HG03571 (cell line): ENCODE data around the gene BNC2.

Source experiments
- ATAC-seq: cut with Tn5 transposase; IDR thresholded peaks from one replicate; pipeline ENCODE4 v1.9.1; 2021; ENCODE audit not compliant: unreplicated experiment

Gene BNC2

DNA sequence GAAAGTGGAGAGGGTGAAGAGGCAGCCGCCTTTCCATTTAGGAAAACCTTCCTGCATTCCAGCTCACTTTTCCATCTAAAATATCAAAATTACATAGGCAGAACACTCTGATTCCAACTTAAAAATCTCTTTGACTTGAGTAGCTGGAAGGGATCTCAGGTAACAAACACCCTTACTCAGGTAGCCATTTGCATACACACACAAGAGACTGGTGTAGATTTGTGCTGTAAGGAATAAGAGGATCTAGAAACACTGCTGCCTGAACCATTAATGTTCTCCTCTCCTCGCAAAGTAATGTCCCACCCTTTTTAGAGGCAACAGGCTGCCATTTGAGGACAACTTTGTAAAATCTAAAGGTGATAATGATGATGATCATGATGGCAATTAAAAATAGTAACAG, 53.5 kb downstream of the BNC2 start:
- no peak for ATAC-seq

DNA sequence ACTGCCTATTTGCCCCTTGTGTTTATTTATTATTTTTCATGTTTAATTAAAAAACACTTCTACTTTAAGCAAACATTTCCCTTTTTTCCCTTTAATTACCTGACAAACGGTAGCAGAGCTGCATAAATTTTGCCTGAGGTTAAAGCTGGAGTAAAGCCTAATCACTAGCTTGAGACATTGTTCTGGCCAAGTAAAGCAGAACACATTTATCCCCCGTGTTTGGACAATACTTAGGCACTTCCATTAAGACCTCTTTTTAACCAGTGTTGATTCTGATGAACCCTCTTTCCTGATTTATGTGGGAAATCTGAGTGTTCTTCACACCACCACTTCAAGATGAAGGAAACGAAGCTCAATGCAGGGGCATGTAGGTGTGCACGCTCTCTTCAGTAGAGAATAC, 54.5 kb downstream of the BNC2 start:
- no peak for ATAC-seq

- no peak for ATAC-seq
These were observed 55.4 kb downstream of the BNC2 start for GRCh38 chr9:16815079-16815478.

DNA sequence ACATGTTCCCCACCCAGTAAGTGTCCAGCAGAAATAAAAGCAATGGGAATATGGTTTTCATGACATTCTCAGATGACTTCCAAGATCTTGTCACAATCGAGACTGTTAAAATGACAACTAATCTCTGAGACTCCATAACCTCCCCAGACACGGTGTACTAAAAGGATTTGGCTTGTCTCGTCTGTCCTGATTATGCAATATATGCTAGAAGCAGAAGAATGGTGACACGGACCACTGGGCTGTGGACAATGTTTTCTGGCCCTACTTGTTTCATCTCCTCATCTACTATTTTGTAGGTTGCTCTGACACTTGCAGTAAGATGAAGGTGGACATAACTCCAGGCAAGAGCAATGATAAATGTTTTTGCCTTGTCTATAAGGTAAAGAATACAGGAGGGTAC, 56.6 kb downstream of the BNC2 start:
- no peak for ATAC-seq

DNA sequence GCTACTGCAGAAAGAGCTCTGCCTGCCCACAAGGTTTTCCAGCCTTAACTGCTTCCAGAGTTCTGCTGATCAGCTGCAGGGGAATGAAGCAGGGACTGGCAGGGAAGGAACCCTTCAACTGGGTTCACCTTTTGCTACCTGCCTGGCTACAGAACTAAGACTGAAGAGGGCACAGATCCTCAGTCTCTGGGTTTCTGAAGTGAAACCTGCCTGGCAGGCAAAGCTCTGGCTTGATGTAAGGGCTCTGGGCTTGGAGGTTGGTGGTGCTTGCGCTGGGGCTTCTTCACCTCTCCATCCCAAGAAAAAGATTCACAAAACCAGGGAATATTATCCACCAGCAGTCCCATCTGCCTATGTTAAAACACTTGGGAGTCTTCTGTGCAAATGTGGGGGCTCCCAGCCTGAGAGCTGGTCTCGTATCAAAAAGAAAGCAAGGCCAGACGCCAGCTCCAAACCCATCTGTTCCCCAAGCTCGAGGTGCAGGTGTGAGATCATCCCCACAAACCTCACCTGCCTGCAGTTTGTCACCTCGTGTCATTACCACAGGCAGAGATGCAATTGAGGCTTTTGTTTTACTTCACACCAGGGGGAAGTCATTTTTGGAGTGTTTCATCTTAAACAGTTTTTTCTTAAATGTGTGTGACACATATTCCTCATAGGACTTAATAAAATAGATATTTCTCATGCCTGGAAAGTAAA, 58.3 kb downstream of the BNC2 start:
- ATAC-seq = no peak

- no peak for ATAC-seq
These were observed 60.4 kb downstream of the BNC2 start for GRCh38 chr9:16809912-16810610.

- ATAC-seq = no peak
These were observed 63.8 kb downstream of the BNC2 start for GRCh38 chr9:16806674-16807073.

DNA sequence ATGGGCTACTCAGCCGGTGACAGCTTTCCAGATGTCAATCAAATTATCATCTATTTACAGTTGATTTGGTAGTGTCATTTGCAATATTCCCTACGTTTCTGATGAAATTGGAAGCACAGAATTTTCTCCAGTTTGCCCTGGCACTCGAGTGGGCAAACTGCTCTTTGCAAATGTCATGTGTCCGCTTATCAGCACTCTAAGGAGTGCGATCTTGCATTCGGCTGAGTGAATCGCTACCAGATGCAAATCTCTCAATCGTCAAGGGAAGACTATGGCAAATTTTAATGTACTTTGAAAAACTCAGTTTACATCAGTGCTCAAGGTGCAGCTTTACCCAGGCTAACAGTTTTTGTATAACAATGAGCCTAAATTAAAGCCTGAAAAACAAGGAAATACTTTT, 66.8 kb downstream of the BNC2 start:
- no peak for ATAC-seq

GRCh38 chr9:16801871-16802466, 68.5 kb downstream of the BNC2 start:
- no peak for ATAC-seq

DNA sequence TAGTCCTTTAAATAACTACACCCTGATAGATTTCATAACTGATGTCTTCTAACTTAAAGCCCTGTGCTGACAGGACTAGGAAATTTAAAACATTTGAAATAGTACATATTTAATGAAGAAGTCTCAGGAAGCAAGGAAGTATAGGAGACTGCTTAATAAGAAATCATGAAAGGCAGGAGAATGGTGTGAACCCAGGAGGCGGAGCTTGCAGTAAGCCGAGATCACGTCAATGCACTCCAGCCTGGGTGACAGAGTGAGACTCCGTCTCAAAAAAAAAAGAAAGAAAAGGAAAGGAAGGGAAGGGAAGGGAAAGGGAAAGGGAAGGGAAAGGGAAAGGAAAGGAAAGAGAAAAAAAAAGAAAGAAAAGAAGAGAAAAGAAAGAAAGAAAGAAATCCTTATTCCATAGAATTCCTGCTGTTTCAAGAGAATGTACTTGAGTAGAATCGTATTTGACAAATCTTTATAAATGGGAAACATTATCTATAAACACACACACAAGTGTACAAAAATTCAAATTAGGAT, 74.1 kb downstream of the BNC2 start:
- ATAC-seq = no peak

GRCh38 chr9:16794871-16795639, 75.4 kb downstream of the BNC2 start:
- ATAC-seq = no peak

DNA sequence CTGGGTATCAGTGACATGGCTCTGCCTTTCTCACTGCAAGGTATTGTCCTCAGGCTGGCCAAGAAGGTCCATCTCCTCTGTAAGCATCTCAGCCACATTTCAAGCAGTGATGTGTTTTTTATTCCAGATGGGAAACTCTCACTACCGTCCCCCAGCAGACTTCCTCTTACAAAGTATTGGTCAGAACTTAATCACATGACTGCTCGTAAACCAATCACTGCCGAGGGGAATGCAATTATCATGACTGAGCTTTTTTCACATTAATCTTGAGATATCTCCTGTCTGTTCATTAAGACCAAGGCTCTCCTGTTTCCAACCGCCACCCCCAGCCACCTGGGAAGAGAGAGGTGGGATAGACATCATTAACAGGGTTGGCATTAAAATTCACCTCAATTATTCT, 76.4 kb downstream of the BNC2 start:
- ATAC-seq = no peak

DNA sequence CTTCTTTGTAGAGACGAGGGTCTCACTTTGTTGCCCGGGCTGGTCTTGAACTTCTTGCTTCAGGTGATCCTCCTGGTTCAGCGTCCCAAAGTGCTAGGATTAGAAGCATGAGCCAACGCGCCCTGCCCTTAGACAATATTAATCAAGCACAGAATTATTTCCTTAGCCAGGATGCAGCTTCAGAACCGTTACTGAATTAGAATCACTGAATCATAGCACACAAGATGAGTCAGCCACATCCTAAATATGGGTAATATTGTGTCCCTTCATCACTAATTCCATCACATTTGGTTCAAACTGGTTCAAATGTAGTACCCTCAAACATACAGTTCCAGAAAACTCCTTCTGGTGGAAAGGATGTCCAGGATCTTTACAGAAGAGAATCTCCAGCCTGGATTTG, 82.7 kb downstream of the BNC2 start:
- no peak for ATAC-seq

DNA sequence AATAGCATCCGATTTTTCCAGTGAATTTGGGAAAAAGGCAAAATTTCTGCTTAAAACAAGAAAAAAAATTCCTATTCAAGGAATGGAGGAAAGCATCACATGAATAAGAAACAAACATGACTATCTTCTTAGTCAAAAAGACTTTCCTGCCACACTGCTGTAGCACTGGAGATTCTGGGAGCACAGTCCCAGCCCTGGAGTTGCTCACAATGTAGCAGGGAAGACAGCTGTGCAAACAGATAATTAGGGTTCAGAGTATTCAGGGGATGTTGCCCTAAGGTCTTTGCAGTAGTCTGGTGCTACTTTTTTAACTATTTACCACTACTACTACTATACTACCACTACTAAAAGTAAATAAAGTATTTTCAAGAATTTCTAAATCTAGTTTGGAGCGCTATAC, 86.5 kb downstream of the BNC2 start:
- ATAC-seq = no peak

- no peak for ATAC-seq
These were observed 88.0 kb downstream of the BNC2 start for GRCh38 chr9:16782490-16782889.

DNA sequence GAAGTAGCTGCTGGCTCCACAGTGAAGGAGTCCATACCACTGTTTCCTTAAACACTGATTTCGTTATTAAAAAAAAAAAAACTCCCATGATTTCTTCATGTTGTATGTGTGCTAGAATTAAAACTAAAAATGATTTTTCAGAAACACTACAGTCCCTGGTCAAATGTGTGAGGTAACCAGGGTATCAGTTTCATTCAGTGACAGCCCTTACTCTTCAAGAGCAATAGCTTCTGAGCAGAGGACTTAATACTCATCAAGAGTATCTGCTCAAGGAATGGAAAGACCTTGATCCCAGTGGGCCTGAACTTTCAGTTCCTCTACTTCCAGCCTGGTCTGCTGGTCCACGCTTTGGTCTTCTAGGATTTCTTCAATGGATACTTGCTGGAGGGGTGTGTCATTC, 95.1 kb downstream of the BNC2 start:
- no peak for ATAC-seq

- ATAC-seq = no peak
These were observed 96.9 kb downstream of the BNC2 start for GRCh38 chr9:16773617-16774016.

DNA sequence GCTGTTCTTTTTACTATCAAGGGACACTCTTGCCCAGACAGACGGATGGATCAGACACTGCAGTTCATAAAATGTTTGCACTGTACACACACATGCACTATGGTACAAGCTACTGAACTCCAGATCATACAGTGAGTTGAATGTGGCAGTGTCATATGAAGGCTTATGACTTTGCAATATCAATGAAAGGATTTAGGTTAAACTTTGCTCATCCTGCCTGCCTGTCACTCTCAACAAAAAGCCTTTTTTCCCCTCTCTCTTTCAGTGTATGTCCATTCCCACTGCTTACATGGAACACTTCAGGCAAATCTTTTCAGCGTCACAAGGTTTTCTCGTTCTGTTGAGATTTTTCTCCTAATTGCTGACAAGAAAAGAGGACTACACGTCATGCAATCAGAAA, 97.4 kb downstream of the BNC2 start:
- no peak for ATAC-seq

DNA sequence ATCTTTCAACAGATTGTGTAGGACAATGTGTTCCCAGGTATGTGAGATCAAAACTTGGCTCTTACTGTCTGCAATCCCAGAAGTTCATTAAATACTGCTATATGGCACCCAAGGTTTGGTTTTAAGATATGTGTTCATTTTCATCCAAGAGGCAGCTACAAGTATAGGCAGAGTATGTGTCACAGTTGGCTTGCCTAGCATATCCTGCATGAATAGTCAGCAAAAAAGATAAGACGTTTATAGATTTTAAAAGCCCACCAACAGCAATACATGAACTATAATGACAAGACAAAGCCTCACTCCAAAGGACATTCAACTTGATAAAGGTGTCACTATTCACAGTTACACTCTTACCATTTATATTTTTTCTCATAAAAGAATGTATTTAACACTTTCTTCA, 99.1 kb downstream of the BNC2 start:
- no peak for ATAC-seq

DNA sequence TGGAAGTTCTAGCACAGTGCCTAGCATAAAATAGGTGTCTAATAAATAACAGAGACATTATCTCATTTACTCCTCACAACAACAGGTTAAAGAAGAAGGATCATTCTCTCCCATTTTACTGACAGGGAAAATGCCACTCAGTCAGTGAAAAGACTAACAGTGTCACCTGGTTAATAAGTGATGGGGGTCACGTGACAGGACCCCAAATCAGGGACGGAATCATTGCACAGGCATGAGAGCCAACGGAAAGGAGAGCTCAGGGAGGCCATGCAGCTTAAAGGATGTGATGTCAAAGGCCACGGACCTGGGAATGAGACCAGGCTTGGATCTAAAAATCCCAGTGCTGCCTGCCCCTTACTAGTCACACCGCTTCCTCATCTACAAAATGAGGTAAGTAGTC, 101.2 kb downstream of the BNC2 start:
- no peak for ATAC-seq

DNA sequence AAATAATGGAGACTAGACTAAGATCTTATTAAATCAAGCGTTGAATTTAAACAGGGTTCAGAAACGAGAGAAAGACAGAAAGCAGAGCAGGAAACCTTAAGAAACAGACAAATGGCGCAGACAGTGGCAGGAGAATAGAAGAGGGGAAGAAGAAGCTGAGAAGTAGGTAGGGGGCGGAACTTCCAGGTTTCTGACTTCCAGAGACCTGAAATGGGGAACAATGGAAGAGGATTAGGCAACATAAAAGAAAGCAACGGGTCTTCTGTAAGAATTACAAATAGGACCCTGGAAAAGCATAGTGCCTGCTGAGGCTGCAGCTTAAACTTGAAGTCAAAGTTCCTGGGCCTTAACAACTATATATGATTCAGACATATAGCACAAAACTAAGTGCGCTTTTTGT, 101.7 kb downstream of the BNC2 start:
- ATAC-seq = no peak

GRCh38 chr9:16767366-16767765, 103.1 kb downstream of the BNC2 start:
- no peak for ATAC-seq
